Upper lobe of left lung (tissue), 6 donors: ENCODE data around the gene TEX264. TPM values are rescaled to one million over a fixed set of nuclear protein-coding genes. Genes with fewer than 3 reads are reported as not detected.

Experiments
- ATAC-seq, 2 donors: fragments of 200-7000 bp; cut with Tn5 transposase; one replicate each; pipeline ENCODE4 v1.9.1; 2022; ENCODE audit warnings: mild to moderate bottlenecking in 2 of 2, moderate library complexity in 2 of 2; ENCODE audit not compliant: low FRiP score in 2 of 2
- DNase-seq, 2 donors: peaks; one replicate each; pipeline ENCODE4 v3.0.0-alpha.2; 2019 to 2020
- H3K27ac ChIP-seq, 4 donors: fragments of 200-600 bp; sonication (generic); one replicate each; pipeline ENCODE4 v1.5.1; 2016 to 2019
- H3K27me3 ChIP-seq, 4 donors: fragments of 200-600 bp; sonication (generic); one replicate each; pipeline ENCODE4 v1.5.1; 2017 to 2019
- H3K36me3 ChIP-seq, 4 donors: fragments of 200-600 bp; sonication (generic); one replicate each; pipeline ENCODE4 v1.5.1; 2016 to 2019
- H3K4me1 ChIP-seq, 4 donors: fragments of 200-600 bp; sonication (generic); one replicate each; pipeline ENCODE4 v1.5.1; 2018 to 2019
- H3K4me3 ChIP-seq, 4 donors: fragments of 200-600 bp; sonication (generic); one replicate each; pipeline ENCODE4 v1.5.1; 2017 to 2019; ENCODE audit warnings: mild to moderate bottlenecking in 2 of 4, moderate library complexity in 1 of 4
- H3K9me3 ChIP-seq, 4 donors: fragments of 200-600 bp; sonication (generic); one replicate each; pipeline ENCODE4 v1.5.1; 2018 to 2019
- EP300 ChIP-seq, 4 donors: sonication (generic); formaldehyde crosslinking; IDR thresholded peaks; one replicate each; pipeline ENCODE4 v1.5.1; 2017; ENCODE audit warnings: antibody characterized with exemption in 4 of 4, control low read depth in 2 of 4
- POLR2A ChIP-seq, 4 donors: fragments of 450-650 bp; IDR thresholded peaks; one replicate each; pipeline ENCODE4 v1.5.1; 2016 to 2017; ENCODE audit warnings: antibody characterized with exemption in 4 of 4, mild to moderate bottlenecking in 2 of 4
- POLR2AphosphoS5 ChIP-seq, 2 donors: sonication (generic); formaldehyde crosslinking; IDR thresholded peaks; one replicate each; pipeline ENCODE4 v1.5.1; 2017; ENCODE audit warnings: antibody characterized with exemption in 2 of 2
- WGBS, 2 donors: methylation state at CpG; one replicate each; pipeline ENCODE4 v1.1.5; 2017 to 2018; 5-methylcytosine and 5-hydroxymethylcytosine counted together
- total RNA-seq, 6 donors: library from RNA; depleted of rRNA in 4 of 6; stranded (reverse); fragments of >200 nt in 4 of 6; gene quantifications; one replicate each; pipeline versions ENCODE4 v1.1.0 to v1.2.1, GENCODE V29; 2016 to 2021
- TF ChIP-seq, protein P1 (sequence below), 6 experiments: fragments of 450-650 bp in 4 of 6; fragments of 200-600 bp in 2 of 6; sonication (generic) in 2 of 6; IDR thresholded peaks; one replicate each; pipeline ENCODE4 v1.5.1; 2016 to 2019; ENCODE audit warnings: antibody characterized with exemption in 6 of 6
- donor health status: DM: no; HTN: no; CAD: no; lungs with moderate emphysema.
- donor health status: DM: no; HTN: yes; CAD: no; lungs with severe emphysema.

TEX264 gene, protein sequence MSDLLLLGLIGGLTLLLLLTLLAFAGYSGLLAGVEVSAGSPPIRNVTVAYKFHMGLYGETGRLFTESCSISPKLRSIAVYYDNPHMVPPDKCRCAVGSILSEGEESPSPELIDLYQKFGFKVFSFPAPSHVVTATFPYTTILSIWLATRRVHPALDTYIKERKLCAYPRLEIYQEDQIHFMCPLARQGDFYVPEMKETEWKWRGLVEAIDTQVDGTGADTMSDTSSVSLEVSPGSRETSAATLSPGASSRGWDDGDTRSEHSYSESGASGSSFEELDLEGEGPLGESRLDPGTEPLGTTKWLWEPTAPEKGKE
- 10 to 100 TPM; 40.4 to 86.5 (median 55.5) TPM for total RNA-seq

GRCh38 chr3:51670823-51671733 lies at the start of gene TEX264:
Gene TEX264, plus strand, starts transcription at chr3:51671252. Its CDS starts 3,053 bp downstream, at chr3:51674305.
- H3K9me3 ChIP-seq = no peaks in the 10 kb centered on the region
- peaks cover 33 to 54% (median 40%) of the 10 kb centered on the region in 4 donors for H3K4me1 ChIP-seq
- WGBS, 2 donors = 0 to 1% methylated on average over 12 to 73 of the region's 81 CpGs
- peak within 1 kb of the TSS; percentile 60 to 97 (median 92) for H3K4me3 ChIP-seq
- peak; percentile 94 to 98 for DNase-seq
- TF ChIP-seq, protein P1, sequence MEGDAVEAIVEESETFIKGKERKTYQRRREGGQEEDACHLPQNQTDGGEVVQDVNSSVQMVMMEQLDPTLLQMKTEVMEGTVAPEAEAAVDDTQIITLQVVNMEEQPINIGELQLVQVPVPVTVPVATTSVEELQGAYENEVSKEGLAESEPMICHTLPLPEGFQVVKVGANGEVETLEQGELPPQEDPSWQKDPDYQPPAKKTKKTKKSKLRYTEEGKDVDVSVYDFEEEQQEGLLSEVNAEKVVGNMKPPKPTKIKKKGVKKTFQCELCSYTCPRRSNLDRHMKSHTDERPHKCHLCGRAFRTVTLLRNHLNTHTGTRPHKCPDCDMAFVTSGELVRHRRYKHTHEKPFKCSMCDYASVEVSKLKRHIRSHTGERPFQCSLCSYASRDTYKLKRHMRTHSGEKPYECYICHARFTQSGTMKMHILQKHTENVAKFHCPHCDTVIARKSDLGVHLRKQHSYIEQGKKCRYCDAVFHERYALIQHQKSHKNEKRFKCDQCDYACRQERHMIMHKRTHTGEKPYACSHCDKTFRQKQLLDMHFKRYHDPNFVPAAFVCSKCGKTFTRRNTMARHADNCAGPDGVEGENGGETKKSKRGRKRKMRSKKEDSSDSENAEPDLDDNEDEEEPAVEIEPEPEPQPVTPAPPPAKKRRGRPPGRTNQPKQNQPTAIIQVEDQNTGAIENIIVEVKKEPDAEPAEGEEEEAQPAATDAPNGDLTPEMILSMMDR (IDR thresholded peaks at IDR 0.05) = peak in 2 of 6 experiments; percentile 12 to 13
- TF ChIP-seq POLR2AphosphoS5 (IDR thresholded peaks at IDR 0.05) (peak; percentile 49 to 69), EP300 (IDR thresholded peaks at IDR 0.05) (no peak), POLR2A (IDR thresholded peaks at IDR 0.05) (peak in 3 of 4 donors; percentile 70 to 90 (median 76))
- peak within 1 kb of the TSS; percentile 87 to 92 (median 91) for H3K27ac ChIP-seq
- H3K36me3 ChIP-seq = peaks cover 0 to 8% (median 4%) of the 10 kb centered on the region in 4 donors
- ATAC-seq = peak; percentile 89 to 96
- no peaks in the 10 kb centered on the region for H3K27me3 ChIP-seq

DNA sequence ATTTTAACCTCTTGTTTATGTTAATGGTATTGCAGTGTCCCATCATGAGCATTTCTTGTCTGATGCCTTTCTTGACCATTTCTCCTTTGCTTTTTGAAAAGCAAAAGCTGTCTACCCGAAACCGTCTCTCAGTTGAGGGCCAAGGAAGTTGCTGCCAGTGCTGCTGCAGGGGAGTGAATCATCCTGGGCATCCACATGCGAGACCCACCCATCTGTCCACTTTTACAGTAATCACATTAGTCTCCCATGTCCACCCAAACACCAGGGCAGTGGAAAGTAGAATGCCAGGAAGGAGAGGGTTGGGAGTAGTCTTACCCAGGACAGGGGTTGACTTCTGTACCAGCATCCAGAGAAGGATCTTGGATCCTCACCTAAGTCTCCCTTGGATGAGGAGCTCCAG lies 48.6 kb upstream of the TEX264 start:
- TF ChIP-seq POLR2A (IDR thresholded peaks at IDR 0.05) (no peak), EP300 (IDR thresholded peaks at IDR 0.05) (no peak), POLR2AphosphoS5 (IDR thresholded peaks at IDR 0.05) (no peak)
- TF ChIP-seq, protein P1 (IDR thresholded peaks at IDR 0.05) = no peak
- ATAC-seq (no peak), DNase-seq (no peak)
- peaks cover 0 to 4% (median under 1%) of the 10 kb centered on the region in 4 donors for H3K36me3 ChIP-seq
- no peak overlapping the region for H3K4me3 ChIP-seq
- H3K4me1 ChIP-seq = peaks cover 13 to 42% (median 28%) of the 10 kb centered on the region in 4 donors
- H3K27ac ChIP-seq = peak overlapping the region in 3 of 4 donors; percentile 51 to 70 (median 59)
- WGBS, 2 donors = 74 to 83% methylated on average over 3 of the region's 3 CpGs
- H3K9me3 ChIP-seq = no peaks in the 10 kb centered on the region
- no peaks in the 10 kb centered on the region for H3K27me3 ChIP-seq

GRCh38 chr3:51622868-51623267 lies 48.2 kb upstream of the TEX264 start:
- TF ChIP-seq EP300 (IDR thresholded peaks at IDR 0.05) = no peak
- TF ChIP-seq POLR2A (IDR thresholded peaks at IDR 0.05) = no peak
- TF ChIP-seq, protein P1 (IDR thresholded peaks at IDR 0.05) = no peak
- TF ChIP-seq POLR2AphosphoS5 (IDR thresholded peaks at IDR 0.05) = no peak
- ATAC-seq (no peak), DNase-seq (no peak)
- WGBS, 2 donors = 77 to 80% methylated on average over 4 of the region's 4 CpGs
- Histone ChIP-seq H3K36me3 (peaks cover 2 to 9% (median 5%) of the 10 kb centered on the region in 4 donors), H3K27ac (peak overlapping the region in 2 of 4 donors; percentile 59 to 70), H3K4me1 (peaks cover 12 to 41% (median 28%) of the 10 kb centered on the region in 4 donors), H3K27me3 (no peaks in the 10 kb centered on the region), H3K4me3 (no peak overlapping the region), H3K9me3 (no peaks in the 10 kb centered on the region)

DNA sequence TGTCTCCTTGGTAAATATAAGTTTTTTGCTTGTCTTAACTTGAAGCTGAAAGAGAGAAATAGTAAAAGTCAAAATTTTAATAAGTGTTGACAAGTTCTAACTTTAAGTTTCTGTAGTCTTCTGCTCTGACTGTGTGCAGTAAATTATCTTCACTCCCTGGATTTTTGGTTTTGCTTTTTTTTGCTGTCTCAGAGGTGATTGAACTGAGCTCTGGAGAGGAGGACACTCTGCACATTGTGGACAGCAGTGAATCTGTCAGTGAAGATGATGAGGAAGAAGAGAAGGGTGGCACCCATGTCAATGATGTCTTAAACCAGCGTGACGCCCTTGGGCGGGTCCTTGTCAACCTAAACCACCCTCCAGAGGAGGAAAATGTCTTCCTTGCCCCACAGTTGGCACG lies 40.5 kb upstream of the TEX264 start:
- H3K27me3 ChIP-seq = no peaks in the 10 kb centered on the region
- no peak for ATAC-seq
- no peaks in the 10 kb centered on the region for H3K4me1 ChIP-seq
- H3K4me3 ChIP-seq = no peak overlapping the region
- no peak for DNase-seq
- TF ChIP-seq POLR2AphosphoS5 (IDR thresholded peaks at IDR 0.05) (no peak), EP300 (IDR thresholded peaks at IDR 0.05) (no peak), POLR2A (IDR thresholded peaks at IDR 0.05) (no peak)
- TF ChIP-seq, protein P1 (IDR thresholded peaks at IDR 0.05) = no peak
- H3K9me3 ChIP-seq = no peaks in the 10 kb centered on the region
- no peak overlapping the region for H3K27ac ChIP-seq
- peaks cover 12 to 80% (median 61%) of the 10 kb centered on the region in 4 donors for H3K36me3 ChIP-seq
- 84 to 85% methylated on average over 4 of the region's 4 CpGs for WGBS, 2 donors
